WTC11 (cell line): ENCODE measurements around the gene HOMER1.

Source experiments
- AFF4 ChIP-seq: sonication (generic); formaldehyde crosslinking; IDR thresholded peaks from 2 replicates; pipeline ENCODE4 v1.8.1; 2023; ENCODE audit warnings: mild to moderate bottlenecking, missing genetic modification reagents, borderline replicate concordance
- ARID4B ChIP-seq: sonication (generic); formaldehyde crosslinking; IDR thresholded peaks from 2 replicates; pipeline ENCODE4 v1.8.0; 2023; ENCODE audit warnings: missing genetic modification reagents, mild to moderate bottlenecking, borderline replicate concordance
- ATF2 ChIP-seq: sonication (generic); formaldehyde crosslinking; IDR thresholded peaks from 2 replicates; pipeline ENCODE4 v1.8.1; 2022; ENCODE audit warnings: low read depth, missing genetic modification reagents, borderline replicate concordance
- CTCF ChIP-seq: fragments of 200-600 bp; IDR thresholded peaks from 2 replicates; pipeline ENCODE4 v1.8.0; 2022; ENCODE audit warnings: antibody characterized with exemption
- E2F4 ChIP-seq: sonication (generic); formaldehyde crosslinking; IDR thresholded peaks from 2 replicates; pipeline ENCODE4 v1.8.1; 2022; ENCODE audit warnings: low read depth, mild to moderate bottlenecking, moderate library complexity, missing genetic modification reagents, borderline replicate concordance
- GABPB1 ChIP-seq: sonication (generic); formaldehyde crosslinking; IDR thresholded peaks from 2 replicates; pipeline ENCODE4 v1.8.1; 2023; ENCODE audit warnings: mild to moderate bottlenecking, missing genetic modification reagents
- MAX ChIP-seq: sonication (generic); formaldehyde crosslinking; IDR thresholded peaks from 2 replicates; pipeline ENCODE4 v1.8.0; 2022; ENCODE audit warnings: mild to moderate bottlenecking, missing genetic modification reagents
- NR2C2 ChIP-seq: sonication (generic); formaldehyde crosslinking; IDR thresholded peaks from 2 replicates; pipeline ENCODE4 v1.8.0; 2022; ENCODE audit warnings: mild to moderate bottlenecking, missing genetic modification reagents

- TF ChIP-seq CTCF (no peak), MAX (no peak), GABPB1 (CRISPR knock-in tag) (no peak), ATF2 (CRISPR knock-in tag) (no peak), E2F4 (CRISPR knock-in tag) (no peak), AFF4 (no peak), ARID4B (no peak), NR2C2 (CRISPR knock-in tag) (no peak)
These were observed 628 bp downstream of the HOMER1 start for GRCh38 chr5:79513308-79513703.
